HG03432 (cell line): ENCODE results near the gene DCDC2.
"Not testable (repeated sequence)": the region's sequence is repeated elsewhere in the genome, so short reads cannot be mapped to it uniquely, and the experiment has no call there.

Experiments used
- ATAC-seq: cut with Tn5 transposase; IDR thresholded peaks from one replicate; pipeline ENCODE4 v1.9.1; 2021; ENCODE audit warnings: mild to moderate bottlenecking, moderate library complexity; ENCODE audit not compliant: unreplicated experiment

The DCDC2 gene

DNA sequence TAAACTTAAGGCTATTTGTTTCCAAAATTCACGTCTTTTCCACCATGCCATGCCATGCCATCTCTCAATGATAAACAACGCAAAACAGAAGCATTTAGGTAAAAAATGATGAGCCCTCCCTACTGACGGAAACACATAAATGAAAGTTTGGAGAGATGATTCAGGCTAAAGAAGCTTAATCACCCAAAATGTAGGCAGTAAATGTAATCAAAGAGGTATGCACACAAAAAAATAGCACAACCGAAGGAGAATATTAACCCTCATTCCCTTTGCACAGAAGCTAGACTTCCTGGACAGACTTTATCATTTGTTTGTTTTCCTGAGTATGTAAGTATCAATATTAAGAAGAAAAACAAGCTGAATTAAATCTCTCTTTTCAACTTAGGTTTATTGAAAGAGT lies 28.8 kb downstream of the DCDC2 start:
- ATAC-seq = no peak

DNA sequence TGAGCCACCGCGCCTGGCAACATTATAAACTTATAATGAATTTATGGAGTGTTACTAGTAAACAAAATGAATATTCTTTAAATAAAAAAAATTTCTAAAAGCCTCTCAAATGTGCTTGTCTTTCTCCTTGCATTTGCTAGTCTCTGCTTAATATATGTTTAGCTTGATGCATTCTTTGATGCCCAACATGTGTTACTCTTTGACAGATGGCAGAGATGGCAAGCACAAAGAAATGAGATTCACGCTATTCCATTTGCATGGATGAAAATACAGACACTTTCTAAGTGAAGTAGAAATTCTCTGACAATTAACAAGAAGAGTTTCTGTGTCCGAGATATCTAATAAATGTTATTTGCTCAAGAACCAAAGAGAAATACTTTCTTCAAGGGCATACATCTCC lies 30.1 kb downstream of the DCDC2 start:
- no peak for ATAC-seq

DNA sequence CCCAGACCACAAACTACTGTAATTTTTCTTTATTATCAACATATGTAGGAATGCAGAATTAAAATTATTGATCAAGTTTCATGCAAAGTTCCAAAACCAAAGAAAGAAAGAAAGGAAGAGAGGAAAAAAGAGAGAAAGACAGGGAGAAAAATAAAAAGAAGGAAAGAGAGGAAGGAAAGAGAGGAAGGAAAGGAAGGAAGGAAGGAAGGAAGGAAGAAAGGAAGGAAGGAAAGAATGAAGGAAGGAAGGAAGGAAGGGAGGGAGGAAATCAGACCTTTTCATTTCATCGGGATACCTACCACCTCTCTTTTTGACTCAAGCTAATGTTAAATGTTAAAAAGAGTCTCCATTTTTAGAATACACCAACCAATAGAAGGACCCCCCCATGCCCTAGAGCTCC lies 31.9 kb downstream of the DCDC2 start:
- ATAC-seq = no peak

DNA sequence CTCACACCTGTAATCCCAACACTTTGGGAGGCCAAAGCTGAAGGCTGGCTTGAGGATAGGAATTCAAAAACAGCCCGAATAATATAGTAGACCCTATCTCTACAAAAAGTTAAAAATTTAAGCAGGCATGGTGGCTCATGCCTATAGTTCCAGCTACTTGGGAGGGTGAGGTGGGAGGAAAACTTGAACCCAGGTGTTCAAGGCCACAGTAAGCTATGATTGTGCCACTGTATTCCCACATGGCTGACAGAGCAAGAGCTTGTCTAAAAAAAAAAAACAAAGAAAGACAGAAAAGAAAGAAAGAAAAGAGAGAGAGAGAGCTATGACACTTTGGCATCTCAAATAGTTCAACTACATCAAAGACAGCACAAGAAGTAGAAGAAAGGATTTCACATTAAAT lies 33.2 kb downstream of the DCDC2 start:
- no peak for ATAC-seq

DNA sequence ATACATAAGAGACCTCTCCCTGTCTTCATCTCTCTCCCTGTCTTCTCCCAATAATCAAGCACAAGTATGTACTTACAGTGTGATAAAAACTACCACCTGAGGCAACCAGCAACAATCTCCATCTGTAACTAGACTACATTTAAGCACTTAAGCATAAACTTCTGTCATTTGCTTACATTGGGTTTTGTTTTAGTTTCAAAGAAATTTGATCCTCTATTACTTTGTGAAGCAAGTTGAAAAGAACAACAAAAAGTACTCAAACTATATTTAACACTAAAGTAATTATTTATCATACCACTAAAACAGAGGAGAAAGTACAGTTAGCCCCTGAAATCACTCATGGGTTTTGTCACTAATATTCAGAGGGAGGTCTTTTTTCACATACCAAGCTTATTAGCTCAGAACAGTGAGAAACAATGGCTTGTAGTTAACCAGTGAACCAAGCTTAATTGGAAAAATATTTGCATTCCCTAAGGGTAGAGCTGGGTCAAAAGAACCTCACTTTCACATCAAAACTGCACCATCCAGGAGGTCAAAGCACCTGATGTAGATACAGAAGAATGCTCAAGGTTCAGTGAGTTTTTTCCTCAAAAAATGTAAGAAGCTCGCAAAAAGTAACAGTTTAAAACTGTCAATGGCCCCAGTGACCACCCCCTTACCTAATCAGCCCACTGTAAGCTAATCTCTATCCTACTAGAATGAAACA lies 34.1 kb downstream of the DCDC2 start:
- ATAC-seq = no peak

DNA sequence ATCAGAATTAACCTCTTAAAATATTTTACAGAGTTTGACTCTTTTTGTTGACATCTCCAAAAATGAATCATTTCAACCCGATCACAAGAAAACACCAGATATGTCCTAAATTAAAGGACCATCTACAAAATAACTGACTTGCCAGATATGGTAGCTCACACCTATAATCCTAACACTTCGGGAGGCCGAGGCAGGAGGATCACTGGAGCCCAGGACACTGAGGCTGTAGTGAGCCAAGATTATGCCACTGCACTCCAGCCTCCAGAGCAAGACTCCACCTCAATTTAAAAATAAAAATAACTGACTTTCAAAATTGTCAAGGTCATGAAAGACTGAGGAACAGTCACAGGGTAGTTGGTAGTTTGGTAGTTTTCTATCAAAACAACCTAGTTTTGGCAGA lies 34.9 kb downstream of the DCDC2 start:
- ATAC-seq = no peak

DNA sequence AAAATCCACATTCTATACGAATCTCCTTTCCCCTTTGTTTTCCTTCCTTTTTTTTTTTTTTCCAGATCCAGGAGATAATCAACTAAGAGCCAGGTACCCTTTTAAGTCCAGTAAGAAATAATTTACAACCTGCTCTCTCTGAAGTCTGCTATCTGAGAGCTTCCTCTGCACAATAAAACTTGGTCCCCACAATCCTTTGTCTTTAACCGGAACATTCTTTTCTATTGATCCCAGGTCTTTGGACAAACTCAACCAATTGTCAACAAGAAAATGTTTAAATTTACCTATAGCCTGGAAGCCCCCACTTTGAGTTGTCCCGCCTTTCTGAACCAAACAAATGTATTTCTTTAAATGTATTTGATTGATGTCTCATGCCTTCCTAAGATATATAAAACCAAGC lies 35.4 kb downstream of the DCDC2 start:
- ATAC-seq = not testable (repeated sequence)

DNA sequence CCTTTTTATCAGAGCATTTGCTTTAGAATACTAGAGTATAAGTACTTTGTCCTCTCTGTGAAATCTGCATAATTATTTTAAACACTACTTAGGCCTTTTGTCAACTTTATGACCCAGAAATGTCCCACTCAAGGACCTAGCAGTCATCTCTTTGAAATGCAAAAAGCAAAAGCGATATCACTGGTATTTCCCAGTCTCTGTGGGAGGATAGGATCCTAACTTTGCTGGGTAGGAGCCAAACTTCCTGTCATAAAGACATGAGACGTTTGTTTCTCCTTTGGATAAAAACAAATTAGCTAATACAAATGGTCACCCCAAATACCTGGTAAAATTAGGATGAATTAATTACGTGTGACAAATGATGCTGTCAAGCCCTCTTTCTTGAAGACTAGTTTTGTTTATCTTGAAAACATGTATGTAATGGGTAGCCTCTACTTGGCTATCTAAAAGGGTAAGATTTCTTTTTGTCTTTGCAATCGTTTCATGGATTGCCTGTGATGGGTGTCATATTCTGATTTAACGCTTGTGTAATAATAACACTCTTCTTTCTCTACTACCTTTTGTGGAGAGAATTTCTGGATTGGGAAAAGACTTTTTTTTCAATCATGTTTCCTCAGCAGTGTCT lies 36.2 kb downstream of the DCDC2 start:
- ATAC-seq = no peak

DNA sequence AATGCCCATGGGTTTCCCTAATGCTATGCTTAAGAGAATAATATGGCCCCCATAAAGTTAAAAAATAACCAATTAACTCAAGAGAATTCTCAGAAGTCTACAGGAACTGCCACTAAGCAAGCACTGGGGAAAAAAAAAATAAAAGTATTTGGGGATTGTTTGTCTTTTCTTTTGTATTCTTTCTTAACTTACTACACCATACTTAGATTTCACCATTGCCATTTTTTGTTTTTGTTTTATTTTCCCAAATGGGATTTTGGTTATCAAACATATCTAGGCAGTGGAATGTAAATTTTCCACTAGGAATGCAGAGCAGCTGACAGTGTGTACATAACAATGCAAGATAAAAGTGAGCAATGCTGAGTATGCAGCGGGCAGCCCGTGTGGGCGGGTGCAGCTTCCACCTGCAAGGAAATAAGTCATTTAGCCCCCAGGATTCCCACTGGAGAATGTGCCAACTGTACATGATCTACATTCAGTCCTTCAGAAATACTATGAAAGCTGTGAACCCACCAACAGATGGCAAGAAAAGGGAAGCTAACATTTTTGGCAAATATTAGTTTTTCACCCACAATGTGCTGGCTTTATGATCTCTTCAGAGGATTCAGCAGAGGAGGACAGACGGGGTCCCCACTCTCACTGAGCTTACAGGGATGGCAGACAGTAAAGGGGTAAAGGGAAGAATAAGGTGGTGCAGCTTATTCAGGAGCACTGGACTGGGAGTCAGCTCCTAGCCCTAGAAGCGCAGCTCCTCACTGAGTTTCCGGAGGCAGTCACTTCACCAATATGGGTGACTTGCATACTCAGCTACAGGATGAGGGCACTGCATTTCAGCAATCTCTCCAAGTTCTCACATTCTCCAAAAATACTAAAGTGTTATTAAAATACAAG lies 44.4 kb downstream of the DCDC2 start:
- ATAC-seq = no peak

DNA sequence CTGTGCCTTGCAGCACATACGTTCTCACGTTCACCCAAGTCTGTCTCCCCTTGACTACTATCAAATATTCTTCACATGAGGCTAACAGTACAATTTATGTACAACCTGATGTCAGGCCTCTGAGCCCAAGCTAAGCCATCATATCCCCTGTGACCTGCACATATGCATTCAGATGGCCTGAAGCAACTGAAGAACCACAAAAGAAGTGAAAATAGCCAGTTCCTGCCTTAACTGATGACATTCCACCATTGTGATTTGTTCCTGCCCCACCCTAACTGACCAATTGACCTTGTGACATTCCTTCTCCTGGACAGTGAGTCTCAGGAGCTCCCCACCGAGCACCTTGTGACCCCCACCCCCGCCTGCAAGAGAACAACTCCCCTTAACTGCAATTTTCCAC lies 46.1 kb downstream of the DCDC2 start:
- ATAC-seq = not testable (repeated sequence)

DNA sequence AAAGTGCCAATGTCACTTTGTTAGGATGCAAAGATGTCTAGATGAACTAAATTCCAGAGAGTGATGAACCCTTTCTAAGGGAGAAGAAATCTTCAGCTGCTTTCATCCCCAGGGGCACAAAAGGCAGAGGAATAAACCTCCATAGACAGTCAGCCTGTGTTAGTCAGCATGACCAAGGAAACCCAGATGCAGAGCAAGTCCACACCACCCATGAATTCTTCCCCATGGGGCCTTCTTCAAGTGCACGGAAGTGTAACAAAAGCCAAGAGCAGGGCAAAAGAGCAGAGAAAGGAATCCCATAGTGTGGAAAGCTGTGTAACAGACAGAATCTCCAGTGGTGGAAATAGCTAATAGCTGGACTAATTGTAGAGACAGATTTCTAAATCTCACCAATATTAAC lies 50.0 kb downstream of the DCDC2 start:
- ATAC-seq = no peak

DNA sequence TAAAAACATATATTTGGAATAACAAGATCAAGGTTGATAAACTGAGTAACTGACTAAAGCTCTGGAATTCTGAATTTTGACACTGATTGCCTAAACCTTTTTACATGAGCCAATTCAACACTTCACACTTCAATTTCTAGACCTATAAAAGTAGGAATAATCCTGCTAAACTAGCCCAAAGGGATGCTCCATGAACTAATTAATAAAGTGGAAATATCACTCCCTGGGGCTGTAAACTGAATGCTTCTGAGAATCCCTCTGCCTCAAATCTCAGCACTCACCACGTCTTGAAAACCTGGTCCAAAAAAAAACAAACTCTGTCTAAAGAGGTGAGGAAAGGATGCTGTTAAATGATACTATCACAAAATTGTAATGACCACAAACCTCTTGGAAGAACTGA lies 50.9 kb downstream of the DCDC2 start:
- no peak for ATAC-seq

DNA sequence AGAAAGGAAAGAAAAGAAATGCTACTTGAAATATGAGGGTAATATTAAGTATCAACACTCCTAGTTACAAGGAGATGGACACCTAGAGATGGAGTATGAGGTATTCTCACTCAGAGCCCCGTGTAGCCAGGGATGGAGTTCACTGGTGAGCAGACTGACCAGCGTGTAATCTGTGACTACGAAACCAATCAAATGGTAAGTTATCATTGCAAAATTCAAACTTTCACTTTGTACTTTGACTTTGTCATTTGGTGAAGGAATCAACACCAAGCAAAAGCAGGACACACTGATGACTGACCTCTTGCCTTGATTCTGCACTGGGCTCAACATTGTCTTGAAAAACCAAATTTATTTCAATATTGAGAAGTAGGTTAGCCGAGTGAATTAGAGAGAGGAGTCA lies 51.8 kb downstream of the DCDC2 start:
- no peak for ATAC-seq

DNA sequence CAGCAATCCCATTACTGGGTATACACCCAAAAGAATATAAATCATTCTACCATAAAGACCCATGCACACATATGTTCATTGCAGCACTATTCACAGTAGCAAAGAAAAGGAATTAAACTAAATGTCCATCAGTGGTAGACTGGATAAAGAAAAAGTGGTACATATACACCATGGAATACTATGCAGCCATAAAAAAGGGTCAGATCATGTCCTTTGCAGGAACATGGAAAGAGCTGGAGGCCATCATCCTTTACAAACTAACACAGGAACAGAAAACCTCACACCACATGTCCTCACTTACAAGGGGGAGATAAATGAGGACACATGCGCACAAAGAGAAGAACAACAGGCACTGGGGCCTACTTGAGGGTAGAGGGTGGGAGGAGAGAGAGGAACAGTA lies 60.9 kb downstream of the DCDC2 start:
- no peak for ATAC-seq

DNA sequence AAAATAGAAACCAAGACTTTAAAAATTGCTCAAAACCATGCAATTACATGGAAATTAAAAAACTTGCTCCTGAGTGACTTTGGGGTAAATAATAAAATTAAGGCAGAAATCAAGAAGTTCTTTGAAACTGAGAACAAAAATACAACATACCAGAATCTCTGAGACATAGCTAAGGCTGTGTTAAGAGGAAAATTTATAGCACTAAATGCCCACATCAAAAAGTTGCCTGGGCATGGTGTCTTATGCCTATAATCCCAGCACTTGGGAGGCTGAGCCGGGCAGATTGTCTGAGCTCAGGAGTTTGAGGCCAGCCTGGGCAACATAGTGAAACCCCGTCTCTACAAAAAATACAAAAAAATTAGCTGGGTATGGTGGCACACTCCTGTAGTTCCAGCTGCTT lies 64.0 kb downstream of the DCDC2 start:
- not testable (repeated sequence) for ATAC-seq

DNA sequence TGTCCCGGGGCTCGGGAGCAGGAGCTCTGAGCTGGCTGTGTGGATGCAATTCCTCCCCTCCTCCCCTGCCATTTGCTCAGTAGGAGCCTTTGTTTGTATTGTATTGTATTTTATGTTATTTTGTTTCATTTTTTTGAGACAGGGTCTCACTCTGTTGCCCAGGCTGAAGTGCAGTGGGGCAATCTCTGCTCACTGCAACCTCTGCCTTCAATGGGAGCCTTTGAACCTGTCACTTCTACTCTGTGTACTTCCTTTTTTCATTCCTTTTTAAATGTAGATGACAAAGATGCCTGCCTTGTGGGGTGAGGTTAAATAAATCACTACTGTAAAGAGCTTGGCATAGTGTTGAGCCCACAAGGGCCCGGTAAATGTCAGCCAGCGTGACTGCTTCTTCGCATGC lies 70.6 kb downstream of the DCDC2 start:
- no peak for ATAC-seq

DNA sequence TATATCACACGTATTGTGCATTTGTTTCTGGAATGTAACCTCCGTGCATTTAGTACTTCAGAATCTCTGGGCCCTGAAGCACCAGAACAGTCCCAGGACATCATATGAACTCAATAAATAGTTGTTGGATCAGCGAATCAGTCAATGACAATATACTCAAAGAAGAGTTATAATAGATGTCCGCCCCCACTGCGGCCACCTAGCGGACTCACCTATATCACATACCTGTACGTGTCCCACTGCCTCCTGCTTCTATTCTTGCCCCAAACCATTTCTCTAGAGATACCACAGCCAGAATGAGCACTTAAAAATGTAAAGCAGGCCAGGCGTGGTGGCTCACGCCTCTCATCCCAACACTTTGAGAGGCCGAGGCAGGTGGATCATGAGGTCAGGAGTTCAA lies 73.9 kb downstream of the DCDC2 start:
- no peak for ATAC-seq

DNA sequence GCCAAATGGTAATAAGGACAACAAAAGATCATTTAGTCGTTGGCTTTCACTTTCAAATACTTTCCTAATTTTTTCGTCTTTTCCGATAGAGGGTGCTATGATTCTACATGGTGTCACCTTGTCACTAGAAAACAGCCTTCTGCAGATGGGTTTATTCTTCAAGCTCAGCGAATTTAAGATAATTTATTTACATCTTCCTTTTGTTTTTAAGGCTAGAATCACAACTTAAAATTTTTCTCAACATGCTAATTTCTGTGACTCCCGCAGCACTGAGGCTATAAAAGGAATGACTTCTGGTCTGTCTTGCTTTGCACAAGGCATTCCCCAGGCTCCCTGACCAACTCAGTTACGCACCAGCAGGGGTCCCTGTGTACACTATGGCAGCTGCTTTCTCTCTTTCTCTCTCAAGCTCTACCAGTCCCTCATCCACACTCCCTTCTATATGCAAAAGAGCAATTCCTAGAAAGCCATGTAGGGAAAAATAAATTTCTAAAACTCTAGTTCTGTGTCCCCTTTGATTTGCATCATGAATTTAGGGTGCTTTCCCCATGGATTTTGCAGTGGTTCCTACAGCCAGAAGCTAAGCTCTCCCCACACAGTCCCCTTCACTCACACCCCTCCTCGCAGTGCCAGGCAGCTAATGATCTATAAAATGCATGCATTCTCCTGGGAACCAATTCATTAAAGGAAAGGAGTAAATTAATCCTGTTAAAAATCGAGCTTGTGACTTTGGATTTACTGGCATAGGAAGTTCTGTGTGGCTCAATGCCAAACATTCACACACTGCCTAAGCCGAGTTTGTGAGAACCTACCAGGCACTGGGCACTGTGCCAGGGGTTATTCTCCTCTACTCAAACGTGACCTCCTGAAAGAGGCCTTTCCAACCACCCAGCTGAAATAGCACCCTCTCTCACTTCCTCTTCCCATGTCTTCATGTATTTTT lies 74.5 kb downstream of the DCDC2 start:
- peak; percentile 91 for ATAC-seq

DNA sequence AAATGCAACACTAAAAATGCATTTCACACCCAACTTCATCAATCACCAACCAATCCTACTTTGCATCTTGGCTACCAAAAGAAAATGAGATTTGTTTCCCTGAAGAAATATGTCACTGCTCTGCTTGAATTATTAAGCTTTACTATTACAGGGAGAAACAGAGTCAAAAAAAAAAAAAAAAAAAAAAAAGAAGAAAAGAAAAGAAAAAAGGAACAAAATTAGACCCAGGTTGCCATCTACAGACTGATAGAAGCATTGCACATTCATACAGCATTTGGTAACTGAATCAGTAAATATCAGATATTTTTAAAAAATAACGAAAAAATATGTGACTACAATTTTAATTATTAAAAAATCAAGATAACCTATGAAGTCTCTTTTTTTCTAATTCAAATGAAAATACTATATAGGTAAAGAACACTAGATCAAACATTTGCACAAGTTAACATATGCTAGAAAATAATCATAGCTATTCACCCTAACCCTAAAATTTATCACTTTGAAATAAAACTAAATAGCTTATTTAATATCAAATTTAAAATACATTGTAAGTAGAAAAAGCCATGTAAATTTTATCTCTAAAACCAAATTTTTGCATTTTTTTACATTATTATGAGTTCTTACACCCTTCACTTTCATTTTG lies 83.3 kb downstream of the DCDC2 start:
- ATAC-seq = no peak

DNA sequence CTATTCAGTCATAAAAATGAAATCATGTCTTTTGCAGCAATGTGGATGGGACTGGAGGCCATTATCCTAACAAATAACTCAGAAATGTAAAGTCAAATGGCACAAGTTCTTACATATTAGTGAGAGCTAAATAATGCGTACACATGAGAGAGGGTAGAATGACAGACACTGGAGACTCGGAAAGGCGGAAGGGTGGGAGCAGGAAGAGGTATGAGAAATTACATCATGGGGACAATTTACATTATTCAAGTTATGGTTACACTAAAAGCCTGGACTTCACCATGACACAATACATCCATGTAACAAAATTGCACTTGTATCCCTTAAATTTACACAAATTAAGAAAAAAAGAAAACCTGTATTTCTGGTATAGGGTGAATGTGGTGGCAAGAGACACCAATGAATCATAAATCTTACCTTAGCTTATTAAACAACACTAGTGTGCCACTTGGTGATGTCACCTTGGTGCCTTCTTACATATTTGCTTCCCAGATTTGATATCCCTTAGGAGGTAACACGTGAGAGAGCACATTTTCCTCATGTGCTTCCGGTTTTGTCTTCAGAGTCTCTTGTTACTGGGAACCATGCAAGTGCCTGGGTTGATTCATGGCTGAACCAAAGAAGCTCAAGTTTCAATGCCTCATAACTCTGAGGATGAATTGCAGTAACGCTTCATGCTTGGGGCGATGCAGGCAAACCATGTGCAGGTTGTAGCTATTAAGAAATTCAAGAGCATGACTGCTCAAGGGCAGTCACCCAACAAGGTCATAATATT lies 84.6 kb downstream of the DCDC2 start:
- ATAC-seq = no peak
